ENCODE results near the gene ZRANB2. TPM values are rescaled to one million over a fixed set of nuclear protein-coding genes. Genes with fewer than 3 reads are reported as not detected.

Gene ZRANB2
- total RNA-seq, 1 donor from 2014 or later, result 30.8 TPM

DNA sequence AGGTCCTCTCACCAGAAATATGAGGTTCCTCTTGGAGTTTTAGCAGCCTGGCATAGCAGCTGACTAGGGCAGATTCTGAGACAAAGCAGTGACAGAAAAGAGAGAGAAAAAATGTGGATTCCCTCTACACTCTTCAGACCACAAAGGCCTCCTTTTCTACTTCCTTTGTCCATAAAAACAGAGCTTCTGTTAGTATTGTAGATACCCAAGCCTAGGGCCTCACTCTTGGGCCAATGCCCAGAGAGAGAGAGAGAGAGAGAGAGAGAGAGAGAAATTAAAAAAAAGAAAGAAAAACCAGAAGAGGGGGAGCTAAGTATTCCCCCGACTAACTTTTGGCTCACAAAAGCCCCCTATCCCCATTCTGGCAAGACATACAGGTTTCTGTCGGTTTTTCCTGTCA is 2.4 kb upstream of the ZRANB2 start:
- no peak for FAIRE-seq
- H3K36me3 ChIP-seq (ENCODE audit: control insufficient read depth, insufficient read depth, low read length), result no peaks in the 10 kb centered on the region

DNA sequence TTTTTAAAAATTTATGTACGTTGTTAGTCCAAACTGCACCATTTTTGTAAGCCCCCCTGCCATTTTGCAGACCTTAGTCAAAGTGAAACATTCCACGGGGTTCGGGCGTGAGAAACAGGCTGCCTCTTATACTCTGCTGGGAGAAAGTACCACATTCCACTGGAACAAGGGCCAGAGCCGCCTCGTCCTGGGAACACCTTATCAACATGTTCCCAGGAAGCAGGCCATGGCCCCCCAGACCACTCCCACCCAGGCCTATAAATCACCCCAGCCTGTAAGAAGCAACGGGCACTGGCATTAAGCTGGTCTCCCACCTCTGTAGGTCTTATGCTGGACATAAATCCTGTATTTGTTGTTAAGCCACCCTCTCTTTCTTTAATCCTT is 854 bp upstream of the ZRANB2 start:
- H3K36me3 ChIP-seq (ENCODE audit: control insufficient read depth, insufficient read depth, low read length), result peaks cover 2% of the 10 kb centered on the region
- DNase-seq (ENCODE audit: low read depth), result no peak
- FAIRE-seq, result no peak
- no peaks in the 10 kb centered on the region for H3K27me3 ChIP-seq (ENCODE audit: control insufficient read depth, insufficient read depth, low read length)
- TF ChIP-seq, protein P1, sequence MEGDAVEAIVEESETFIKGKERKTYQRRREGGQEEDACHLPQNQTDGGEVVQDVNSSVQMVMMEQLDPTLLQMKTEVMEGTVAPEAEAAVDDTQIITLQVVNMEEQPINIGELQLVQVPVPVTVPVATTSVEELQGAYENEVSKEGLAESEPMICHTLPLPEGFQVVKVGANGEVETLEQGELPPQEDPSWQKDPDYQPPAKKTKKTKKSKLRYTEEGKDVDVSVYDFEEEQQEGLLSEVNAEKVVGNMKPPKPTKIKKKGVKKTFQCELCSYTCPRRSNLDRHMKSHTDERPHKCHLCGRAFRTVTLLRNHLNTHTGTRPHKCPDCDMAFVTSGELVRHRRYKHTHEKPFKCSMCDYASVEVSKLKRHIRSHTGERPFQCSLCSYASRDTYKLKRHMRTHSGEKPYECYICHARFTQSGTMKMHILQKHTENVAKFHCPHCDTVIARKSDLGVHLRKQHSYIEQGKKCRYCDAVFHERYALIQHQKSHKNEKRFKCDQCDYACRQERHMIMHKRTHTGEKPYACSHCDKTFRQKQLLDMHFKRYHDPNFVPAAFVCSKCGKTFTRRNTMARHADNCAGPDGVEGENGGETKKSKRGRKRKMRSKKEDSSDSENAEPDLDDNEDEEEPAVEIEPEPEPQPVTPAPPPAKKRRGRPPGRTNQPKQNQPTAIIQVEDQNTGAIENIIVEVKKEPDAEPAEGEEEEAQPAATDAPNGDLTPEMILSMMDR (IDR thresholded peaks at IDR 0.05; ENCODE audit: insufficient read depth, low read length, severe bottlenecking), result no peak
- peak overlapping the region; percentile 52 for H3K4me3 ChIP-seq (ENCODE audit: low read depth, low read length)

More for the DNA sequence above, 2.4 kb upstream of the ZRANB2 start:
- no peak for DNase-seq (ENCODE audit: low read depth)
- Histone ChIP-seq H3K27me3 (ENCODE audit: control insufficient read depth, insufficient read depth, low read length) (no peaks in the 10 kb centered on the region), H3K4me3 (ENCODE audit: low read depth, low read length) (no peak overlapping the region)
- TF ChIP-seq, protein P1 (IDR thresholded peaks at IDR 0.05; ENCODE audit: insufficient read depth, low read length, severe bottlenecking), result no peak

DNA sequence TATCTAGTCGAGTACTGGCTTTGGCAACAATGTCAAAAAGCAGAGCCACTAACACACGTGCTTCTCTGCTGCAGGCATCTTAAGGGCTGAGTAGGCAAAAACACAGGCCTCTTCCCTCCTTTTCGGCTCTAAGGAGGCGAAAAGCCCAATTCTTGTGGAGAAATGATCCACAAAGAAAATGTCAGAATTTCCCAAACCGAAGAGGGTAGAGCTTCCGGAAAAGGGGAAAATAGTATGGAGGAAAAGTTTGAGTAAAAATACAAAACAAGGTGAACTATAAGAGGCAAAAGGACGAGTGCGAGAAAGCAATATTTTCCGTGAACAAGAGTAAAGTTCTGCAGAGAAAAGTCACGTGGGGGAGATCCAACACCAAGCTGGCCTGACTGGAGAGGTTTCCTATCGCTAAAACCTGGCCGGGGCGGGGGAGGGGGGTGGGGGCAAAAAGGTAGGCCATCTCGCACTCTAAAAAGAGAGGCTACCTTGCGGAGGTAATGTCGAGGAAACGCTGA is 551 bp downstream of the ZRANB2 start:
- FAIRE-seq (no peak), DNase-seq (ENCODE audit: low read depth) (peak; percentile 5)
- TF ChIP-seq, protein P1 (IDR thresholded peaks at IDR 0.05; ENCODE audit: insufficient read depth, low read length, severe bottlenecking), result no peak
- Histone ChIP-seq H3K27me3 (ENCODE audit: control insufficient read depth, insufficient read depth, low read length) (no peaks in the 10 kb centered on the region), H3K36me3 (ENCODE audit: control insufficient read depth, insufficient read depth, low read length) (peaks cover 6% of the 10 kb centered on the region), H3K4me3 (ENCODE audit: low read depth, low read length) (peak overlapping the region; percentile 52)

DNA sequence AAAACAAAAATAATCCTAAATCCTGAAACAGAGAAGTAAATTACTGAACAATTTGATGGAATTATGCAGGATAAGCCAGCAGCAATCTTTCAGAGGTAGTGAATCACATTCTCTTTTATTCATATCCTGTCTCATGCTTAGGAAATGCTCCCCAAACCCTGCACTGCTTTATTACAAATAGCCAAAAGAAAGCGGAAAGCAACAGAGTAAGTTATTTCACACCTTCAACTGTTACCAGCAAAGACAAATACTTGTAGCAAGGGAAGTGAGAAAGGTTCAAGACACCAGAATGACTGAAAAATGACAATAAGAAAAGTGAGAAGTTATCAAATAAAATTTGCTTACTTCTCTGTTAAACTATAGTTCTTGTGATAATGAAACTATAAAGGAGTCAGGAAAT is 6.2 kb downstream of the ZRANB2 start:
- no peak for FAIRE-seq
- Histone ChIP-seq H3K36me3 (ENCODE audit: control insufficient read depth, insufficient read depth, low read length) (peaks cover 19% of the 10 kb centered on the region), H3K27me3 (ENCODE audit: control insufficient read depth, insufficient read depth, low read length) (no peaks in the 10 kb centered on the region), H3K4me3 (ENCODE audit: low read depth, low read length) (no peak overlapping the region)
- TF ChIP-seq, protein P1 (IDR thresholded peaks at IDR 0.05; ENCODE audit: insufficient read depth, low read length, severe bottlenecking), result no peak
- no peak for DNase-seq (ENCODE audit: low read depth)

DNA sequence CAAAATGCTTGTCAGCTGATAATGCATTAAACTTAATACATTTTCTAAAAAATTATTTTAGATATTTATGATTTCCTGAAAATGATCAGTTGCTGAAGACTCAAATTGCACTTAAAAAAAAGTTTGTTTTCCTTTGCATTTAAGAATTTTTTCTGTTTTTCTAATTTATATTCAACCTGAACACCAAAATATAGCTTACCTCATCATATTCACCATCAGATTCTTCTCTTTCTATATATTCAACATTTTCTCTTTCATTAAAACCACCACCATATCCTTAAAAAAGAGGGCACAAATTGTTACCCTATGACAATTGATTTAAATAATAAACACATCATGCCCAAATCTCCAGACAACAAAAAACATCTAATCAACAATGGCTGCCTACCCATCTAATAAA is 8.6 kb downstream of the ZRANB2 start:
- no peak for FAIRE-seq
- TF ChIP-seq, protein P1 (IDR thresholded peaks at IDR 0.05; ENCODE audit: insufficient read depth, low read length, severe bottlenecking), result no peak
- Histone ChIP-seq H3K36me3 (ENCODE audit: control insufficient read depth, insufficient read depth, low read length) (peaks cover 25% of the 10 kb centered on the region), H3K4me3 (ENCODE audit: low read depth, low read length) (no peak overlapping the region), H3K27me3 (ENCODE audit: control insufficient read depth, insufficient read depth, low read length) (no peaks in the 10 kb centered on the region)
- DNase-seq (ENCODE audit: low read depth), result no peak

DNA sequence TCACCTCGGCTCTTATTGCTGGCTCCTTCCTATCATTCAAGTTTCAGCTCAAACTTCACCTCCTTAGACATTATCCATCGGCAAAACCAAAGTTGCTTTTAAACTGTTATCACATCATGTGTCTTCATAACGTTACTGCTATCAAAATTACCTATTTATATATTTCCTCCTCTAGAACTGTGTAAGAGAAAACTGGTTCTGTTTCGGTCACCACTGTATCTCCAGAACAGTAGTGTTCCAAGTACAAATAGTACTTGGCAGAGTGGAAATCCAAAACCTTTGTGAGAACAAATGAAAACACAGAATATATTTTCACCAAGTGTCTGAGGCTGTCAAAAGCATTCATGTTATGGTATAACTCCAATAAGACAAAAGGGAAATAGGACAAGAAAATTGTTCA is 9.1 kb downstream of the ZRANB2 start:
- no peak for FAIRE-seq
- Histone ChIP-seq H3K27me3 (ENCODE audit: control insufficient read depth, insufficient read depth, low read length) (no peaks in the 10 kb centered on the region), H3K4me3 (ENCODE audit: low read depth, low read length) (no peak overlapping the region), H3K36me3 (ENCODE audit: control insufficient read depth, insufficient read depth, low read length) (peaks cover 23% of the 10 kb centered on the region)
- DNase-seq (ENCODE audit: low read depth), result no peak
- TF ChIP-seq, protein P1 (IDR thresholded peaks at IDR 0.05; ENCODE audit: insufficient read depth, low read length, severe bottlenecking), result no peak

Measured in bronchial epithelial cell (primary cell).